ENCODE results near the gene KSR2. TPM values are rescaled to one million over a fixed set of nuclear protein-coding genes. Genes with fewer than 3 reads are reported as not detected.
"Not testable (repeated sequence)": the region's sequence is repeated elsewhere in the genome, so short reads cannot be mapped to it uniquely, and the experiment has no call there.

The KSR2 gene
- total RNA-seq, 1 donor from 2014 or later: 0.28 TPM

DNA sequence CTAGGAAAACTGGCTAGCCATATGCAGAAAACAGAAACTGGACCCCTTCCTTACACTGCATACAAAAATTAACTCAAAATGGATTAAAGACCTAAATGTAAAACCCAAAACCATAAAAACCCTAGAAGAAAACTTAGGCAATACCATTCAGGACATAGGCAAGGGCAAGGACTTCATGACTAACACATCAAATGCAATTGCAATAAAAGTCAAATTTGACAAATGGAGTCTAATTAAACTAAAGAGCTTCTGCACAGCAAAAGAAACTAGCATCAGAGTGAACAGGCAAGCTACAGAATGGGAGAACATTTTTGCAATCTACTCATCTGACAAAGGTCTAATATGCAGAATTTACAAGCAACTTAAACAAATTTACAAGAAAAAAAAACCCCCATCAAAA, 222.4 kb downstream of the KSR2 start:
- ATAC-seq: not testable (repeated sequence)

GRCh38 chr12:117744418-117744817, 224.4 kb downstream of the KSR2 start:
- no peak for ATAC-seq

DNA sequence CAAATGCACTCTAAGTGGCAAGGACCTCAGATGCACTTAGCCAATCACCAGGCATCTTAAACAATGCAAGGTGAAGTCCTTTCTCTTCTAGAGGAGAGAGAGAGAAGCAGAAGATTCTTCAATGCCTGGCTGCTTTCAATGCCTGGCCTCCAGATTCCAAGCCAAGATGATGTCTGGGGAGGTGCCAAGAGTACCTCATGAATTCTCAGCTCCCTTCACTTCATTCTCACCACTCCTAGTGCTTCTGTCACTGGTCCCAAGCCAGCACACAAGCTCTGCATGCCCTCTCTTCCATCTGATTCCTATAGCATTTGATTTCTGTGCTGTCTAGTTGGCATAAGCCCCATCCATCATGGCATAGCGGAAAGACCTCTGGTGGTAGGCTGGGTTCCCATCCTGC, 225.0 kb downstream of the KSR2 start:
- ATAC-seq: no peak

DNA sequence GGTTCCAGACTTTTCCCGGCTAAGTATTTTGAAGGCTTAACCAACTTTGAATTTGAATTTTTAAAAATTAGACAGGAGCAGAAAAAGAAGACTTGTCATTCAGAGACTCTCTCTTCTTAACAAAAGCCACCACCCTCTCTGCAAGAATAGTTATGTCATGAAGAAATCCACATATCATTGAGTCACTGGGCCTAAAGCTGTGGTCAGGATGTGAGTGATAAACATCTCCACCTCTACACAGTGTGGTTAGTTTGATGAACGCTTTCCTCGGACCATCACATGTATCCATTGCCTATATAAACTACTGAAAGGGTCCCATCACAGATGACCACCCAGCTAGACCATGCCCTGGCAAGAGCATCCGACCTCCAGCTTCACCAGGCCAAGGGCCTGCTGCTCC, 226.1 kb downstream of the KSR2 start:
- no peak for ATAC-seq

GRCh38 chr12:117738233-117738632, 230.6 kb downstream of the KSR2 start:
- no peak for ATAC-seq

GRCh38 chr12:117733549-117733805, 235.3 kb downstream of the KSR2 start:
- no peak for ATAC-seq

- ATAC-seq: no peak
Measured at GRCh38 chr12:117732761-117733548, 235.8 kb downstream of the KSR2 start.

DNA sequence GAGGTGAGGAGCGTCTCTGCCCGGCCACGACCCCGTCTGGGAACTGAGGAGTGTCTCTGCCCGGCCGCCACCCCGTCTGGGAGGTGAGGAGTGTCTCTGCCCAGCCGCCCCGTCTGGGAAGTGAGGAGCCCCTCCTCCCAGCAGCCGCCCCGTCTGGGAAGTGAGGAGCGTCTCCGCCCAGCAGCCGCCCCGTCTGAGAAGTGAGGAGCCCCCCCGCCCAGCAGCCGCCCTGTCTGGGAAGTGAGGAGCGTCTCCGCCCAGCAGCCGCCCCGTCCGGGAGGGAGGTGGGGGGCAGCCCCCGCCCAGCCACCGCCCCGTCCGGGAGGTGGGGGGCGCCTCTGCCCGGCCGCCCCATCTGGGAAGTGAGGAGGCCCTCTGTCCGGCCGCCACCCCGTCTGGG, 237.7 kb downstream of the KSR2 start:
- ATAC-seq: not testable (repeated sequence)

DNA sequence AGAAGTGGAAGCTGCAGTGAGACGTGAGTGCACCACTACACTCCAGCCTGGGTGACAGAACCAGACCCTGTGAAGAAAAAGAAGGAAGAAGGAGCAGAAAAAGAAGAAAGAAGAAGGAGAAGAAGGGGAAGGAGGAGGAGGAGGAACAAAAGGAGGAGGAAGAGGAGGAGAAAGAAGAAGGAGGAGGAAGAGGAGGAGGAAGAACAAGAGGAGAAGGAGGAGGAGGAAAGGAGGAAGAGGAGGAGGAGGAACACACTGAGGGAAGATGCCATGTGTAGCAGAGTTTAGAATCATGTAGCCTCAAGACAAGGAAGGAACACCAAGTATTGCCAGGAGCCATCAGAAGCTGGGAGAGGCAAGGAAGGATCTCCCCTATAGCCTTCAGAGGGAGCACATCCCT, 241.5 kb downstream of the KSR2 start:
- ATAC-seq: no peak

DNA sequence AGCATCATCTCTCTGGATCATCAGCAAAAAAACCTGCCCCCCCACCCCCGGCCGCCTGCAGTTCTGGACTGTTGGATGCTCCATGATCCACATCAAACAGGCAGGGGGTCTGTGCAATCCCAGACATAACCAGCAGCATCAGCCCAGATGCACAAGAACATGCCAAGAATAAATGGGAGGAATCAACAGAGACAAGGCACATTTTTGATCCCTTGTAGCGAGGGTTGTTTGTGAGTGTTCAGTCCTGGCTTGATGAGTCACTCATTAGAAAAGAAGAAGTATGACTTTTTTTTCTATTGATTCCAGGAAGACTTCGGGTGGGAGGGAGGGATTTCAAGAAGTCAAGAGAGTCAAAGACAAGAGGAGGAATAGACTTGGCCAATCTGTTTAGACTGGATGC, 244.2 kb downstream of the KSR2 start:
- ATAC-seq: no peak

- ATAC-seq: no peak
Measured at GRCh38 chr12:117718559-117718958, 250.2 kb downstream of the KSR2 start.

DNA sequence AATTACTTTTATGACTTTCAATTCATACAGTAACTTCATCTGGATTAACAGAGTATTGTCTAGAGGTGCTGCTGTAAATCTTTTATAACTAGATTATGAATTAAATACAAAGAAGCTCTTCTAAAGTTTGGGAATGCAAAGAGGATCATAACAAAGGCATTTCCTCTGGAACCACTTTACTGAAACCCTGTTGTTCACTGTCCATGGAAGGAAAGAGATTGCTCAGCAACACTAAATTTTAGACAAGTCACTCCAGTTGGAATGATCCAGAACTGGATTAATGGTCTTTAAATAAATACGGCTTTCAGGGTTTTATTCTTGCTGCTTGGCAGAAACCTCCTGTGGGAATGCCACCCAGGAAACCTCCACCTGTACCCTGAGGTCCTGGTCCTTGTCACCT, 250.6 kb downstream of the KSR2 start:
- no peak for ATAC-seq

DNA sequence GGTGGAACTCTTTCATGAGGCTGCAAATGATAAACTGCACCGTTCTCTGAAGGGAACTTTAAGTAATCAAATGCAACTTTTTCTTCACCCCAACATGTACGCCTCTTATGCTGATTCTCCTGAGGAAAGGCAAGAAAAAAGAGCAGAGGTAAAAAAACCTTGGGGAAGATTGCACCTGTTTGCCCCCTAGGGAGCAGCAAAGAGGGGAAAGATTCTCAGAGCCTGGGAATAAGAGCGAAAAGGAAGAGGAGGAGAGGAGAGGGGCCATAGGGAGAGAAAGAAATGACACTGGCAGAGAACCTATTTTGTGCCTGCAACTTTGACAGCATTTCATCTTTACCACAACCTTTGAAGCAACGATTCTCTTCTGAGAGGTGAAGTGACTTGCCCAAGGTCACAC, 254.6 kb downstream of the KSR2 start:
- no peak for ATAC-seq

DNA sequence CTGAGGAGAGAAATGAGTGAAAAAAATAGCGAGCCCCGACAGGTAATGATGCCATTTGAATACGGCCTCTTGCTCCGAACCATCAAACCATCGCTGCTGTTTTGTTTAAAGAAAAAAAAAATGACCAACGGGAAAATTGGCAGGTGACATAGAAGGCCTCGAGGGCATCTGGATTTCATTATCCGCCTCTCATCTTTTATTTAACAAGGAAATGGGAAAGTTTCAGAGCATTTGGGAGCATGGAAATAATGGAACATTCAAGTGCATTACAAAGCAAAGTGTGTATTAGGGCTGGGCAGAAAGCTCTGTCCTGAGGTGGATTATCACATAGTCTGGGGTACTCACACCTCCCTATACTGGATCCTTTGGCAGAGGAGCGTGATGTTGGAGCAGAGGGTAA, 258.7 kb downstream of the KSR2 start:
- ATAC-seq: no peak

DNA sequence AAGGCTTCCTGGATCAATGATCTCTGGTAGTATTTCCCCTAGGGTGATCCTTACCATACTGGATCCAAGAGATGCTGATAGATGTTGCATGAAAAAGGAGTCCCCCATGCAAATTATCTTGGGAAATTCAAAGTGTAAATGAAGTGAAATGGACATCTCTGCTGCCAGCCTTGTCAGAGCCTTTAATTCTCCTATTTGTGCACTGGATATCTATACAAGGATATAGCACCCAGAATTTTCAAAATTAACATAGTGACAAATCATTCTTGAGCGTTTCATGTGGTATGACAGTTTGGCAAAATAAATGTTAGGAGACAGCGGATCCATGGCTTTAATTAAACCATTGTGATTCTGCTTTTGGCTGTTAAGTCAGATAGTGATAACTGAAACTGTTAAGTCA, 260.9 kb downstream of the KSR2 start:
- ATAC-seq: no peak

DNA sequence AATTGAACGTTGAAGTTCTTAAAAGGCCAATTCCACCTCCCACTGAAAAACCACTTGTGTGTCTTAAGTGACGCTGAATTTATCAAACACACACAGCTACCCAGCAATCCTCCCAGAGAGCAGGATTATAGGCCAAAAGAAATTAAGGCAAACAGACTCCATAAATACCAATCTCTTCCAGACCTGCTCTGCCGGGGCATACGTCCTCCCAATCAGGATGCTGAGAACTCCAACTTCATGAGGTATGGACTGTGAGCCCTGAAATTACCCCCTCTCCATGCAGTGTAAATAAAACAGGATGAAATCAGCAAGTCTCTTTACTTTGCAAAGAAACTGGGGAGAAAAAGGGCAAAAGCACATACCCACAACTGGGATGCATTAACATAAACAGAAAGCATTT, 265.2 kb downstream of the KSR2 start:
- ATAC-seq: no peak

DNA sequence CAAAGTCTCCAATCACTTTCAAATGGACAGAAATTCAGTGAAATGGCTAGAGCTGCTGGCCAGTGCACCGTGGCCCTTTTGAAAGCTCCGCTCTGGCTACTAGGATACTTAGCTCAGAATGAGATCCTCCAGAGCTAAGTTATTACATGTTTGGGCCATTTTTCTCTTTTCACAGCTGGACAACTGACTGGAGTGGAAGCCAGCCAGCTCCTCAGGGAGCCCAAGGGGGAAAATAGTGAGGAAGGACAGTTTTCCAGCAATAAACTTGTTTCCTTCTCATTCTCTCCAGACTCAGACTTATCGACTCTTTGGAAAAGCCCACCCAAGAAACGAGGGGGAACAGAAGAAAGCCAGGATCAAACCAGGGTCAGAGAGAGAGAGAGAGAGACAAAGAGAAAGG, 266.0 kb downstream of the KSR2 start:
- no peak for ATAC-seq

- ATAC-seq: peak; percentile 38
Measured at GRCh38 chr12:117699575-117699974, 269.2 kb downstream of the KSR2 start.

- ATAC-seq: no peak
Measured at GRCh38 chr12:117699118-117699517, 269.7 kb downstream of the KSR2 start.

GRCh38 chr12:117695956-117696355, 272.8 kb downstream of the KSR2 start:
- no peak for ATAC-seq

- no peak for ATAC-seq
Measured at GRCh38 chr12:117692512-117692911, 276.3 kb downstream of the KSR2 start.

GRCh38 chr12:117689857-117690256, 278.9 kb downstream of the KSR2 start:
- ATAC-seq: no peak

DNA sequence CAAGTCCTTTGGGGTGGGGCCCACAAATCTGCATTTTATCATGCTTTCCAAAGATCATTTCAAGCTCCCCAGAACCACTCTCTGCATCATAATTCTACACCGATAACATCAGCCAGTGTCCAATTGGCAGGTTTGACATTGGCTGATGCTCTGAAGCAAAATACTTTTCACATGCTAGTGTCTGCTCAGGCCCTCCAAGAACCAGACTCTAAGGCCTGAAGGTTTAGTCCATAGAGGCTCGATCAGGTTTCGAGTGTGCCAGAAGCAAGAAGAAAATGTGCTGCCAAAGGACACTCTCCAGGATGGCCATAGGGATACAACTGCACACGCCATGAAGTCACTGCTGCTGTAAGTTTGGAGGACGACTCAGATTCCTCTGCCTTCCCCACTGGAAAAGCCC, 280.3 kb downstream of the KSR2 start:
- no peak for ATAC-seq

DNA sequence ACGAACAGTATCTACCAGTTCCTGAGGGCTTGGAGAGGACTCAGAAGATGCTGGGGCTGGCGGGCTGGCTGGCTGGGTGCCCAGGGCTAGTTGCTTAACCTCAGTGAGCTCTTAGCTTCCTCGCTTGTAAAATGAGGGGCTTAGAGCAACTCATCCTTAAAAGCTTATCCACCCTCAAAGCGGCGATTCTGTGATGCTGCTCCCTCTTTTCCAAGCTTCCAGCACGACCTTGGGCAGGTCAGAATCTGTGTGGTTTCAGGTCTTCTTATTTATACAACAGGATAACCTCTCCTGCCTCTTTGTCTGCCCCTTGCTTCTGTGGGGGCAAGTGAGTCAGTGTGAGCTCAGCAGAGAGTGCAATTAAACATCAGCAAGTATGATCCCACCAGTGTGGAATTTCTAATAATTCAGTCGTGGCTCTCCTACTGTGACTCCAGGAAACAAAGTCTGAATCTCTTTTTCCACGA, 281.8 kb downstream of the KSR2 start:
- ATAC-seq: no peak

- no peak for ATAC-seq
Measured at GRCh38 chr12:117686210-117686609, 282.6 kb downstream of the KSR2 start.
